HG03432 (cell line): ENCODE results near the gene TRAPPC3.

Experiments
- ATAC-seq: cut with Tn5 transposase; IDR thresholded peaks from one replicate; pipeline ENCODE4 v1.9.1; 2021; ENCODE audit warnings: mild to moderate bottlenecking, moderate library complexity; ENCODE audit not compliant: unreplicated experiment

Gene TRAPPC3

GRCh38 chr1:36154335-36154734, 5.0 kb upstream of the TRAPPC3 start:
- ATAC-seq: no peak

GRCh38 chr1:36153476-36153875, 4.2 kb upstream of the TRAPPC3 start:
- ATAC-seq: no peak

- no peak for ATAC-seq
Observed at GRCh38 chr1:36151845-36152203, 2.5 kb upstream of the TRAPPC3 start.

- ATAC-seq: no peak
Observed at GRCh38 chr1:36151134-36151844, 2.0 kb upstream of the TRAPPC3 start.

- peak; percentile 43 for ATAC-seq
Observed at GRCh38 chr1:36150296-36151133, 1.2 kb upstream of the TRAPPC3 start.

GRCh38 chr1:36149973-36150295, 648 bp upstream of the TRAPPC3 start:
- ATAC-seq: no peak

GRCh38 chr1:36148821-36149236, 457 bp downstream of the TRAPPC3 start:
- no peak for ATAC-seq

GRCh38 chr1:36144413-36144812, 4.9 kb downstream of the TRAPPC3 start:
- no peak for ATAC-seq

GRCh38 chr1:36143424-36143823, 5.9 kb downstream of the TRAPPC3 start:
- no peak for ATAC-seq

- ATAC-seq: no peak
Observed at GRCh38 chr1:36142121-36142520, 7.2 kb downstream of the TRAPPC3 start.

- ATAC-seq: no peak
Observed at GRCh38 chr1:36139521-36139920, 9.8 kb downstream of the TRAPPC3 start.

- no peak for ATAC-seq
Observed at GRCh38 chr1:36137776-36138175, 11.5 kb downstream of the TRAPPC3 start.

GRCh38 chr1:36137226-36137625, 12.1 kb downstream of the TRAPPC3 start:
- ATAC-seq: no peak

- no peak for ATAC-seq
Observed at GRCh38 chr1:36136535-36136934, 12.8 kb downstream of the TRAPPC3 start.

GRCh38 chr1:36135796-36136195, 13.5 kb downstream of the TRAPPC3 start:
- ATAC-seq: no peak

- no peak for ATAC-seq
Observed at GRCh38 chr1:36135330-36135667, 14.0 kb downstream of the TRAPPC3 start.

GRCh38 chr1:36134505-36135329, 14.6 kb downstream of the TRAPPC3 start:
- ATAC-seq: no peak

- ATAC-seq: no peak
Observed at GRCh38 chr1:36134031-36134430, 15.3 kb downstream of the TRAPPC3 start.

GRCh38 chr1:36133484-36133883, 15.8 kb downstream of the TRAPPC3 start:
- no peak for ATAC-seq

- no peak for ATAC-seq
Observed at GRCh38 chr1:36132029-36132428, 17.3 kb downstream of the TRAPPC3 start.

- ATAC-seq: no peak
Observed at GRCh38 chr1:36128905-36129206, 20.4 kb downstream of the TRAPPC3 start.
